Hepatocyte (in vitro differentiated cells): ENCODE data around the gene GOLGA6L7.

Experiments
- EZH2 ChIP-seq: fragments of 200-600 bp; sonication (generic); IDR thresholded peaks from 2 replicates; pipeline ENCODE4 v1.6.1; 2016; ENCODE audit warnings: antibody characterized with exemption, mild to moderate bottlenecking, borderline replicate concordance
- EZH2phosphoT487 ChIP-seq: fragments of 200-600 bp; sonication (generic); IDR thresholded peaks from one replicate; pipeline ENCODE4 v1.6.1; 2018; ENCODE audit warnings: antibody characterized with exemption, mild to moderate bottlenecking, low read depth, moderate library complexity; ENCODE audit not compliant: unreplicated experiment, severe bottlenecking
- TF ChIP-seq, protein P1 (sequence below): fragments of 200-600 bp; sonication (generic); IDR thresholded peaks from 2 replicates; pipeline ENCODE4 v1.5.1; 2016; ENCODE audit warnings: antibody characterized with exemption, mild to moderate bottlenecking; ENCODE audit not compliant: poor library complexity

DNA sequence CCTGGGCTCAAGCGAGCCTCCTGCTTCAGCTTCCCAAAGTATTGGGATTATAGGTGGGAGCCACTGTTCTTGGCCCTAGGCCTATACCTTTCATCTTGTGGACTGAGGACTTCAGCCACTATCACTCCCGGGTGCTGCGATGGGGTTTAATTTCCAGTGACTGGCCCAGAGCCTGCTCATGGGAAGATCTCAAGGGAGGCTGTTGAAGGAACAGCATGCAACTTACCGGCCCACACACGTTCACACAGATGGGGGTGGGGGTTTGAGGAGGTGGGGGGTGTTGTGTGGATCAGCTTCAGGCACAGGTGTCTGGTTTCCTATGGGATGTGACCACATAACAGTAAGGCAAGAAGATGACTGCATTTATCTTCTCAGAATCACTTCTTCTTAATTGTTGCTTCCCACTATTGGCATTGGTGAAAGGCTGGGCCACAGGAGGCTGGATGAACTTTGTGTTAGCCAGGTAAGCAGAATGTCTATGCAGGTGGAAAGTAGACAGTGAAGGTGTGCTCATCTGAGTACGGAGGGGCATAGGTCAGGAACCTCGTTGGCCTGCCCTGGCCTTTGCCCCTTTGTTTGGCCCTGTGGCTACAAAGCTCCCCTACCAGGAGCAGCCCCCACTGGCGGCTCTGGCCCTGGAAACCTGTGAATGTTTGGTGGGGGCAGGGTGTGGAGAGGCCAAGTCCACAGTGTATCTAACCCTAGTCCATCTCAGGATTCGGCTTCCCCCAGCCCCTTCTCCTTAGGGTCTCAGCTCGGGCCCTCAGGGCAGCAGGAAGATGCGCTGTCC, 35.9 kb upstream of the GOLGA6L7 start:
- TF ChIP-seq, protein P1, sequence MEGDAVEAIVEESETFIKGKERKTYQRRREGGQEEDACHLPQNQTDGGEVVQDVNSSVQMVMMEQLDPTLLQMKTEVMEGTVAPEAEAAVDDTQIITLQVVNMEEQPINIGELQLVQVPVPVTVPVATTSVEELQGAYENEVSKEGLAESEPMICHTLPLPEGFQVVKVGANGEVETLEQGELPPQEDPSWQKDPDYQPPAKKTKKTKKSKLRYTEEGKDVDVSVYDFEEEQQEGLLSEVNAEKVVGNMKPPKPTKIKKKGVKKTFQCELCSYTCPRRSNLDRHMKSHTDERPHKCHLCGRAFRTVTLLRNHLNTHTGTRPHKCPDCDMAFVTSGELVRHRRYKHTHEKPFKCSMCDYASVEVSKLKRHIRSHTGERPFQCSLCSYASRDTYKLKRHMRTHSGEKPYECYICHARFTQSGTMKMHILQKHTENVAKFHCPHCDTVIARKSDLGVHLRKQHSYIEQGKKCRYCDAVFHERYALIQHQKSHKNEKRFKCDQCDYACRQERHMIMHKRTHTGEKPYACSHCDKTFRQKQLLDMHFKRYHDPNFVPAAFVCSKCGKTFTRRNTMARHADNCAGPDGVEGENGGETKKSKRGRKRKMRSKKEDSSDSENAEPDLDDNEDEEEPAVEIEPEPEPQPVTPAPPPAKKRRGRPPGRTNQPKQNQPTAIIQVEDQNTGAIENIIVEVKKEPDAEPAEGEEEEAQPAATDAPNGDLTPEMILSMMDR = no peak
- no peak for TF ChIP-seq EZH2
- no peak for TF ChIP-seq EZH2phosphoT487
